HG03457 (cell line): ENCODE results near the gene BRAP.
"Not testable (repeated sequence)": the region's sequence is repeated elsewhere in the genome, so short reads cannot be mapped to it uniquely, and the experiment has no call there.

ENCODE experiments used
- ATAC-seq: cut with Tn5 transposase; IDR thresholded peaks from one replicate; pipeline ENCODE4 v1.9.1; 2021; ENCODE audit warnings: moderate number of reproducible peaks; ENCODE audit not compliant: unreplicated experiment

The BRAP gene

GRCh38 chr12:111685811-111686573 lies at the start of gene BRAP, which contains the start of gene ACAD10:
Gene BRAP, minus strand, starts transcription at chr12:111685956. Its CDS starts 164 bp downstream, at chr12:111685792.
Gene ACAD10, plus strand, starts transcription at chr12:111686053. Its CDS starts 6,657 bp downstream, at chr12:111692710.
- ATAC-seq = peak; percentile 67

GRCh38 chr12:111733340-111733915 lies 47.7 kb upstream of the BRAP start:
- no peak for ATAC-seq

GRCh38 chr12:111732786-111733185 lies 47.0 kb upstream of the BRAP start:
- no peak for ATAC-seq

- ATAC-seq = no peak
These were observed 44.7 kb upstream of the BRAP start for GRCh38 chr12:111730420-111730819.

- no peak for ATAC-seq
These were observed 43.0 kb upstream of the BRAP start for GRCh38 chr12:111728795-111729194.

- ATAC-seq = not testable (repeated sequence)
These were observed 38.0 kb upstream of the BRAP start for GRCh38 chr12:111723646-111724360.

- no peak for ATAC-seq
These were observed 34.7 kb upstream of the BRAP start for GRCh38 chr12:111720457-111720856.

- ATAC-seq = not testable (repeated sequence)
These were observed 33.6 kb upstream of the BRAP start for GRCh38 chr12:111719316-111719715.

- no peak for ATAC-seq
These were observed 29.5 kb upstream of the BRAP start for GRCh38 chr12:111715279-111715678.

GRCh38 chr12:111706145-111706544 lies 20.4 kb upstream of the BRAP start:
- no peak for ATAC-seq

GRCh38 chr12:111705672-111706071 lies 19.9 kb upstream of the BRAP start:
- no peak for ATAC-seq

GRCh38 chr12:111699962-111700361 lies 14.2 kb upstream of the BRAP start:
- no peak for ATAC-seq

GRCh38 chr12:111693818-111694217 lies 8.1 kb upstream of the BRAP start:
- no peak for ATAC-seq

- no peak for ATAC-seq
These were observed 6.9 kb upstream of the BRAP start for GRCh38 chr12:111692575-111693210.

- no peak for ATAC-seq
These were observed 5.5 kb upstream of the BRAP start for GRCh38 chr12:111691262-111691661.

GRCh38 chr12:111687952-111688351 lies 2.2 kb upstream of the BRAP start:
- no peak for ATAC-seq

GRCh38 chr12:111687255-111687654 lies 1.5 kb upstream of the BRAP start:
- ATAC-seq = no peak

- no peak for ATAC-seq
These were observed 884 bp upstream of the BRAP start for GRCh38 chr12:111686574-111687105.

GRCh38 chr12:111685322-111685810 lies 390 bp downstream of the BRAP start:
- peak; percentile 22 for ATAC-seq

GRCh38 chr12:111684485-111685198 lies 1.1 kb downstream of the BRAP start:
- ATAC-seq = not testable (repeated sequence)
